GM13977 (cell line): Measurements from ENCODE around the gene HOXA6.
A peak's percentile ranks its signal among the peaks of the same experiment; 100 is the strongest.

Experiments
- DNase-seq: peaks from one replicate; pipeline ENCODE4 v3.0.0; 2012; ENCODE audit warnings: low spot score
- in situ Hi-C: fragments of 300-500 bp; cut with MboI; formaldehyde crosslinking; loops from one replicate; pipeline ENCODE4 v1.12.0; 2022; ENCODE audit warnings: low sequenced_read_pairs, low pct_unique_long_range_greater_than_20kb, mixed read lengths, inconsistent platforms; ENCODE audit not compliant: unreplicated experiment
- TF ChIP-seq, protein P1 (sequence below): IDR thresholded peaks from 2 replicates; pipeline ENCODE4 v1.5.1; 2012; ENCODE audit warnings: mild to moderate bottlenecking, control low read depth; ENCODE audit not compliant: insufficient read depth; ENCODE audit errors: extremely low read depth, missing control alignments

The HOXA6 gene

DNA sequence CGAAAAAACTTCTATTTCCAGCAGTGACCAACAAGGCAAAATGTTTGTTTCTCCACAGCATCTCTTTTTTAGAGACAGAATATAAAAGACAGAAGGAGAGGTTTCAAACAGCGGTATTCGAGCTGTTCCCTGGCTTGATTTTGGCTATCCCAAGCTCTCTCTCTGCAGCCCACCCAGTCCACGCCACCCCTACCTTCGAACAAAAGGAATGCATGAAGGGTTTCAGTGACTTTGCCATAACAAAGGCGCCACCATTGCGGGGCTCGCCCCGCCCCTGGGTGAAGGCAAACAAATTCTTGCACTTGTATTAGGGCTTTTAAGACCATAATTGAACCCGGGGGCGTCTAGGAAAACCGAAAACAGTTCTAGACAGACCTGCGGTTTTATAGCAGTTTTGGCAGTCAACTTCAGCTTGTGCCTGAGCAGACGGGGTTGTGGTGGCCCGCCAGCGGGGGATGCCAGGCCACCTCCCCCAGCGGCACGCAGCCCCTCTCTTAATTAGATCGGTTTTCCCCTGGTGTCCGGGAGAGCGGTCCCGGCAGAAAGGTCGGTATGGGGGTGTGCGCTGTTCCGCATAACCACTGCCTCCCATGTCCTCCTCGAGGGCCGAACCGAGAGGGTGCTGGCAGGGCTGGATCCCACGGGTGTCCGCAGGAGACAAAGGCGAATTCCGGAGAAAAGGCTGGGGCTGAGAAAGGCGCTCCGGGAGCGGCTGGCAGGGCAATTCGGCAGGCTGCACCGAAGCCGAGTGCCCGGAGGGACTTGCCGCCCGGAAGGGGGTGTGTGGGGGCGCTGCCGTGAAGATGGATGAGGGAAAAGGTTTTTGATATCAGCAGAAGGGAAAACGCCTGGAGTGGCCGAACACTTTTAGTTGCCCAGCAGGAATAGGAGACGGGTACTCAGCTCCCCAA, 40.2 kb upstream of the HOXA6 start:
- DNase-seq: no peak
- in situ Hi-C loops: no loop called here
- TF ChIP-seq, protein P1, sequence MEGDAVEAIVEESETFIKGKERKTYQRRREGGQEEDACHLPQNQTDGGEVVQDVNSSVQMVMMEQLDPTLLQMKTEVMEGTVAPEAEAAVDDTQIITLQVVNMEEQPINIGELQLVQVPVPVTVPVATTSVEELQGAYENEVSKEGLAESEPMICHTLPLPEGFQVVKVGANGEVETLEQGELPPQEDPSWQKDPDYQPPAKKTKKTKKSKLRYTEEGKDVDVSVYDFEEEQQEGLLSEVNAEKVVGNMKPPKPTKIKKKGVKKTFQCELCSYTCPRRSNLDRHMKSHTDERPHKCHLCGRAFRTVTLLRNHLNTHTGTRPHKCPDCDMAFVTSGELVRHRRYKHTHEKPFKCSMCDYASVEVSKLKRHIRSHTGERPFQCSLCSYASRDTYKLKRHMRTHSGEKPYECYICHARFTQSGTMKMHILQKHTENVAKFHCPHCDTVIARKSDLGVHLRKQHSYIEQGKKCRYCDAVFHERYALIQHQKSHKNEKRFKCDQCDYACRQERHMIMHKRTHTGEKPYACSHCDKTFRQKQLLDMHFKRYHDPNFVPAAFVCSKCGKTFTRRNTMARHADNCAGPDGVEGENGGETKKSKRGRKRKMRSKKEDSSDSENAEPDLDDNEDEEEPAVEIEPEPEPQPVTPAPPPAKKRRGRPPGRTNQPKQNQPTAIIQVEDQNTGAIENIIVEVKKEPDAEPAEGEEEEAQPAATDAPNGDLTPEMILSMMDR: no peak

DNA sequence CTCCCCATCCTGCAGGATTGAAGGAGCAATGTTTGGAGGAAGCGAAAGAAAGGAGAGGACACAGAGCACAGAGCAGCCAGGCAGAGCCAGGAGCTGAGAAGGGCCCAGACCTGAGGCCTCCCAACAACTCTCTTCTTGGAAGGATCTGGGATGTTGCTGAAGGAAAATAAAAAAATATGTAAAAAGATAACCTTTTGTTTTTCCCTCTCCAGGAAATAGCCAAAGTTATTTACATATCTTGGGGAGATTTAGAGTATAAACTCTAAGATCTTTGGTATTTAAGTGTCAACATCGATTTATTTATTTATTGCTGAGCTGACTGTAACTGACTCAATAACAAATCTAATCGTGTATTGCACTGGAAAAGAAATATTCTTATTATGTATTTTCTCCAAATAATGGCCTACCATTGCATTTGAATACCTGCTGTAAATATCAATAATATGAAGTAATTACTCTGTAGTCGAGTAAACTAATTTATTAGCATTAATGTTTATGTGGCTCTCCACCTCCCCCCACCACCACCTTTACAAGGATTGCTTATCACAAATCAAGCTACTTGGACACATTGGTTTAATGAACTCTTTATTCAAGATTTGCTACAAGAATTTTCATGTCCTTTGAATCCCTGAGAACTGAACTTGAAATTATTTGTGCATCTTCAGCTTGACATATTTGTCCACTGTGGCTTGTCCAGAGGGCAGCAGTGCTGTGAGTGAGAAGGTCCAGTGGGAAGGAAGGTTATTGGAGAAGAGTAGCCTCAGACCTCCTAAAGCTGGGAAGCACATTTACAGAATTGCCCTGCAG, 39.3 kb upstream of the HOXA6 start:
- no peak for DNase-seq
- in situ Hi-C loops: no loop called here
- TF ChIP-seq, protein P1: no peak

DNA sequence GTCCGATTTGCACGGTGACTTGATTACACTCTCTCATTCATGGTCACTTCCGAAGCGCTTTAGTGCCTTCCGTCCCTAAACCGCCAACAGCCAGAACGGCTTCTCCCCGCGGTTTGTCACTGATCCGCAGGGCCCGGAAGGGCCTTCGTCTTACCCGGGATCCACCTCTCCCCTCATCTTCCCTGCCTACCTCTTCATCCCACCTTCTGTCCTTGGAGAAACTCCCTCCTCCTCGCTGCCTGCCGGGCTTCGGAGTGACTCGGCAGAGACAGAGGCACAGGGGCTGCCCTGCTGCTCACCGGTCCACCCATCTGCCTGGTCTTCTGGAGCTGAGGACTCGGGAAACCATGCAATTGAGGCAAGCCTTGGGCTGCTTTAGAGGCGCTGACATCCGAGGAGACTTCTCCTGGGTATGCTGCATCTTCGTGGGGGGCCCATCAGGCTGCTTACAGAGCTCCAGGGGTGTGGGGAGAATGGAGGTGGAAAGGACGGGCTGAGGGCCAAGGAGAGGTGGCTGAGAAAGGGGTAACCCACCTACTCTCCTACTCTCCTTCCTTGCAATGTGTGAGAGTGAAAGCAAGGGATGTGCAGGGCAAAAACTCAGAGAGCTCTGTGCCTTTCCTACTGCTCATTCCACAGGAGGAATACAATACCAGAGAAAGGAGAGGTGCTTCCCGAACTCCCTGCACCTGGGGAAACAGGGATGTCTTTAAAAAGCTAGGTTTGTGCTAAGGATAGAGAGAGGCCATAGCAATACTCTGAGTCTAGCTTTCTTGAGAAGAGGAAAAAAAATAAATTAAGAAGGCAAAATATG, 38.5 kb upstream of the HOXA6 start:
- in situ Hi-C loops: no loop called here
- TF ChIP-seq, protein P1: no peak
- no peak for DNase-seq

DNA sequence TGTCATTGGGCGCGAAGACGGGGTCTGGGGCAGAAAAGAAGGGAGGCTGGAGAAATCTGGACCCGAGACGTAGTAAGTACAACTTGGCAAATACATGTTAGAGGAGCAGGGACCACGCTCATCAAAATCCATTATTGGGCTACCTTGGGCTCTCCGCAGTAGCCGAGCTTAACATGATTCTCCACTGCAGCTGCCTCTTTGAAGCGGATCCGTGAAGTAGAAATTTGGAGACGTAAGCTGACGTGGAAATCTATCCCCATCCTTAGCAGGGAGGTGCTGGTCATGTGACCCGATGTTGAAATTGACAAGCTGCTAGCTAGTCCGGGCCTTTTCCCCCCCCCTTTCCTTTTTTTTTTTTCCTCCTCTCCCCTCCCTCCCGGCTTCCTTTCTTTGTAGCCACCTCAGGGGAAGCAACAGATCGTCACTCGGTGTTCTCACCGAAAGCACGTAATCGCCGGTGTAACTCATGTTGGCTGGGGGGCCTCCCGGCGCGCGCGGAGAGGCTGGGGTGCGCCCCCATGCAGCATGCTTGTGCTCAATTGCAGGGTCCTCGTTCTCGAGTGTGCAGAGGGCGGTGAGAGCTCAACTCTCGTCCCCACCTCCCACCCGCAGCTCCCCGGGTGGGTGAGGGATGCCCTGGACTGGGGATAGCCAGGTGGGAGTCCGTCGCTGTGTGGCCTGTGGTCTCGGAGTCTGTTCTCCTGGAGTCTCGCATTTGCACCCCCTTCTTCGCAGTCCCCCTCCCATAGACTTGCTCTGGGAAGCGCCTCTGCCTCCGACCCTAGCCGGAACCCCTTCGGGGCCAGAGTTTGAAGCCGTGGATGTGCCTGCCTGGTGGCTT, 37.7 kb upstream of the HOXA6 start, which contains the start of gene HOXA11:
HOXA11 (minus strand) TSS at position 220 of the 841 bp plus-strand sequence; CDS start at position 132, 88 bp downstream.
- TF ChIP-seq, protein P1: no peak
- in situ Hi-C loops: no loop called here
- DNase-seq: no peak

DNA sequence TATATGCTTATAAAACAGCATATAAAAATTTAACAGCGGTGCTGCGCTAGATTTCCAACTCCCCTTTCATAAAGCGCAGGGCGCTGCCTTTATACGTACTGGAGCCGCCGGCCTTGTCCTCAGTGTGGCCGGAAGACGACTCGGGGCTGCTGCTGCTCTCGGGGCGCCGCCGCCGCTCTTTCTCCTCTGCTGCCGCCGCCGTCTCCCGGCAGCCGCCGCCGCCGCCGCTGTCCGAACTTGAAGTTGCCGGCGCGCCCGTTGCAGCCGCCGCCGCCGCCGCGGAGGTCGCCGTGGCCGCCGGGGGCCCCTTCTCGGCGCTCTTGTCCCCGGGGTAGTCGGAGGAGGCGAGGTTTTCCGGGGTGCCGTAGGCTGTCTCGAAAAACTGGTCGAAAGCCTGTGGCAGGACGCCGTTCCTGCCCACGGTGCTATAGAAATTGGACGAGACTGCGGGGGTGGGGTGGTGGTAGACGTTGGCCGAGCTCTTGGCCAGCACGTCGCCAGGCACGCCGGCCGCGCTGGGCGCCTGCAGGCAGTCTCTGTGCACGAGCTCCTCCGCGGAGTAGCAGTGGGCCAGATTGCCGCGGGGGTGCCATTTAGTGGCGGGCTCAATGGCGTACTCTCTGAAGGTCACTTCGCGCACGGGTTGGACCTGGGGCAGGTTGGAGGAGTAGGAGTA, 36.9 kb upstream of the HOXA6 start:
- TF ChIP-seq, protein P1: no peak
- peak; percentile 75 for DNase-seq
- in situ Hi-C loops: no loop called here
